ENCODE data around the gene TAB2.

DNA sequence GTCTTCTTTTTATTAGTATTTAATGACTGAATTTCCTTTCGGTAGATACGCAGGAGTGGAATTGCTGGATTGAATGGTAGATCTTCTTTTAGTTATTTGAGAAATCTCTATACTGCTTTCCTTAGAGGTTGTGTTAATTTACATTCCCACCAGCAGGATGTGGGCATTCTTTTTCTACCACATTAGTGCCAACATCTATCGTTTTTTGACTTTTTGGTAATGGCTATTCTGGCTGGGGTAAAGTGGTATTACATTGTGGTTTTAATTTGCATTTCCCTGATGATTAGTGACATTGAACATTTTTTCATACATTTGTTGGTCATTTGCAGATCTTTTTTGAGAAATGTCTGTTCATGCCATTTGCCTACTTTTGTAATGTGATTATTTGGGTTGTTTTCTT, 119.7 kb downstream of the TAB2 start:
- TF ChIP-seq, protein P1, sequence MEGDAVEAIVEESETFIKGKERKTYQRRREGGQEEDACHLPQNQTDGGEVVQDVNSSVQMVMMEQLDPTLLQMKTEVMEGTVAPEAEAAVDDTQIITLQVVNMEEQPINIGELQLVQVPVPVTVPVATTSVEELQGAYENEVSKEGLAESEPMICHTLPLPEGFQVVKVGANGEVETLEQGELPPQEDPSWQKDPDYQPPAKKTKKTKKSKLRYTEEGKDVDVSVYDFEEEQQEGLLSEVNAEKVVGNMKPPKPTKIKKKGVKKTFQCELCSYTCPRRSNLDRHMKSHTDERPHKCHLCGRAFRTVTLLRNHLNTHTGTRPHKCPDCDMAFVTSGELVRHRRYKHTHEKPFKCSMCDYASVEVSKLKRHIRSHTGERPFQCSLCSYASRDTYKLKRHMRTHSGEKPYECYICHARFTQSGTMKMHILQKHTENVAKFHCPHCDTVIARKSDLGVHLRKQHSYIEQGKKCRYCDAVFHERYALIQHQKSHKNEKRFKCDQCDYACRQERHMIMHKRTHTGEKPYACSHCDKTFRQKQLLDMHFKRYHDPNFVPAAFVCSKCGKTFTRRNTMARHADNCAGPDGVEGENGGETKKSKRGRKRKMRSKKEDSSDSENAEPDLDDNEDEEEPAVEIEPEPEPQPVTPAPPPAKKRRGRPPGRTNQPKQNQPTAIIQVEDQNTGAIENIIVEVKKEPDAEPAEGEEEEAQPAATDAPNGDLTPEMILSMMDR (IDR thresholded peaks at IDR 0.05; ENCODE audit: extremely low read depth in 1 of 2, insufficient read depth in 1 of 2, low read depth in 1 of 2, low read length in 2 of 2), result no peak
- no peak for TF ChIP-seq POLR2A (IDR thresholded peaks at IDR 0.05; ENCODE audit: low read depth, low read length)
- TF ChIP-seq POLR2AphosphoS5 (IDR thresholded peaks at IDR 0.05; ENCODE audit: insufficient read depth, low read depth, low read length), result no peak
- TF ChIP-seq EZH2 (IDR thresholded peaks at IDR 0.05; ENCODE audit: borderline replicate concordance, low read depth, low read length, severe bottlenecking), result no peak
- no peak for TF ChIP-seq MYC (IDR thresholded peaks at IDR 0.05; ENCODE audit: low read depth, low read length)
- TF ChIP-seq MAX (IDR thresholded peaks at IDR 0.05; ENCODE audit: insufficient read depth, insufficient read length), result no peak
- no peak for TF ChIP-seq FOS (IDR thresholded peaks at IDR 0.05; ENCODE audit: borderline replicate concordance, insufficient read depth, low read length)

Data from endothelial cell of umbilical vein (primary cell).